Measurements from ENCODE around the gene KLHL26. TPM values are rescaled to one million over a fixed set of nuclear protein-coding genes. Genes with fewer than 3 reads are reported as not detected.
"Not testable (repeated sequence)": the region's sequence is repeated elsewhere in the genome, so short reads cannot be mapped to it uniquely, and the experiment has no call there.

Gene KLHL26
- total and polyA plus RNA-seq, 2 of the 4 experiments (the other 2 are of a cell fraction) = 2.2 to 4.7 TPM

GRCh38 chr19:18592732-18593131 lies 44.1 kb upstream of the KLHL26 start:
- H3K9ac ChIP-seq (ENCODE audit: low read depth, low read length); dilution Hi-C loops (cut with HindIII; ENCODE audit: low sequenced_read_pairs, unreplicated experiment); H2BK20ac ChIP-seq (ENCODE audit: low read depth, low read length); BruUV-seq (replicated peaks); H4K20me1 ChIP-seq (ENCODE audit: insufficient read depth, low read length); H3K18ac ChIP-seq (ENCODE audit: low read depth, low read length); H2AK5ac ChIP-seq (ENCODE audit: low read depth, low read length); H2BK5ac ChIP-seq (ENCODE audit: low read depth, low read length, poor library complexity, severe bottlenecking); H2AFZ ChIP-seq (replicated peaks; ENCODE audit: low read length, poor library complexity); intact Hi-C loops (cut with micrococcal nuclease); H3K9me3 ChIP-seq (ENCODE audit: control insufficient read depth, insufficient read depth, low read length); H3K4me1 ChIP-seq (ENCODE audit: control insufficient read depth, insufficient read depth, low read length); H3K27me3 ChIP-seq (ENCODE audit: control insufficient read depth, insufficient read depth, low read length); H3K56ac ChIP-seq (ENCODE audit: extremely low read depth, insufficient read depth, low read length); in situ Hi-C loops (cut with MboI; ENCODE audit: low sequenced_read_pairs); ATAC-seq (ENCODE audit: low read depth); H4K91ac ChIP-seq (ENCODE audit: insufficient read depth, low read depth, low read length); H2BK15ac ChIP-seq (ENCODE audit: low read depth, low read length); H2AK9ac ChIP-seq (replicated peaks; ENCODE audit: low read depth, low read length, poor library complexity); H3K9me1 ChIP-seq (ENCODE audit: insufficient read depth, low read length); DNase-seq; H3K4me2 ChIP-seq (ENCODE audit: low read depth, low read length); H4K8ac ChIP-seq (ENCODE audit: low read depth in 2 of 2, low read length in 2 of 2); H3K23ac ChIP-seq (ENCODE audit: low read depth, low read length); H3K14ac ChIP-seq (replicated peaks; ENCODE audit: low read depth, low read length); H3K4ac ChIP-seq (ENCODE audit: low read depth, low read length); H3K36me3 ChIP-seq (ENCODE audit: control insufficient read depth, insufficient read depth, low read length); POLR2A ChIA-PET (ENCODE audit: unreplicated experiment); H2BK120ac ChIP-seq (ENCODE audit: low read depth, low read length); H4K5ac ChIP-seq (ENCODE audit: low read depth, low read length); H3K27ac ChIP-seq (ENCODE audit: insufficient read depth, low read length); H3K4me3 ChIP-seq (ENCODE audit: insufficient read depth, low read depth, low read length): not testable (repeated sequence)
- CTCF ChIA-PET = interaction anchor here (3.0 kb wide), 1 partner anchor 255 kb away, joined by 12 read pairs; no protein-coding TSS in a partner anchor
- WGBS, 2 experiments (ENCODE audit: extremely low coverage in 2 of 2, insufficient read length in 1 of 2) = no CpG with 5 or more reads among the region's 5 CpGs
- peaks cover 6 to 20% of the 10 kb centered on the region in 2 experiments; a peak in 3 of 4 replicates for H3K79me1 ChIP-seq (ENCODE audit: low read depth in 1 of 2, low read length in 2 of 2)

All from IMR-90 (cell line).